ENCODE results near the gene CTDSPL.

DNA sequence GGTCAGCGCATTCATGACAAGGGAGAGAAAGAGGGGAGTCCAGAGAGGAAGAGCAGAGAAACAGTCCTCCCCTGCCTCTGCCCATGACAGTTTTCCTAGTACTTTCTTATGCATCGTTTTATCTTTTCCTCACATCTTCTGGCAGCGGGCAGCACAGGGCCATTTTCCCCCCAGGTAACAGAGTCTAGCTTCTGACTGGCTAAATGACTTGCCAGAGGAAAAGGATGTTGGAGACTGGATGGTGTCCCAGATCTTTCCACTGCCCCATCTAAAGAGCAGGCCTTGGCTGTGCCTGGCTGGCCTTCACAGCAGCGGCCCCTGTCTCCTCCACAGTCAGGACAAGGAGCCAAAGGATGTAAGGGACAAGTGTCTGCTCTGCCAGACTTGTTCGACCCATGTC lies 59.3 kb downstream of the CTDSPL start:
- TF ChIP-seq EZH2 (IDR thresholded peaks at IDR 0.05; ENCODE audit: insufficient read depth, poor library complexity, severe bottlenecking) = no peak
- TF ChIP-seq EZH2phosphoT487 (IDR thresholded peaks at IDR 0.05; ENCODE audit: insufficient read depth, low read depth) = no peak
